ENCODE measurements around the gene FNBP1.

The FNBP1 gene

GRCh38 chr9:129884220-129885017 lies 158.6 kb downstream of the FNBP1 start:
- Histone ChIP-seq H3K79me2 (ENCODE audit: control insufficient read depth, low read length) (peaks cover 19% of the 10 kb centered on the region), H3F3A (ENCODE audit: control insufficient read depth, insufficient read depth) (peaks cover 19% of the 10 kb centered on the region), H3K9me3 (ENCODE audit: control insufficient read depth, insufficient read depth, low read length) (no peaks in the 10 kb centered on the region), H3K4me3 (ENCODE audit: low read length) (peak overlapping the region; percentile 72), H3K27ac (ENCODE audit: low read depth, low read length) (peak overlapping the region; percentile 98), H4K20me1 (ENCODE audit: control insufficient read depth, insufficient read depth, low read depth, low read length) (no peaks in the 10 kb centered on the region), H3K27me3 (ENCODE audit: control insufficient read depth, low read length) (peaks cover 9% of the 10 kb centered on the region), H3K36me3 (ENCODE audit: control insufficient read depth, low read length) (peaks cover 19% of the 10 kb centered on the region), H3K9me2 (replicated peaks; ENCODE audit: control insufficient read depth, low read length) (no peaks in the 10 kb centered on the region), H3K4me2 (ENCODE audit: low read length) (peak overlapping the region; percentile 97), H3K4me1 (ENCODE audit: control insufficient read depth, low read length) (peaks cover 57% of the 10 kb centered on the region)
- TF ChIP-seq EZH2phosphoT487 (IDR thresholded peaks at IDR 0.05; ENCODE audit: borderline replicate concordance, low read length), result no peak
- peak; percentile 20 for TF ChIP-seq CTCF (IDR thresholded peaks at IDR 0.05; ENCODE audit: low read depth, low read length, poor library complexity, severe bottlenecking)

DNA sequence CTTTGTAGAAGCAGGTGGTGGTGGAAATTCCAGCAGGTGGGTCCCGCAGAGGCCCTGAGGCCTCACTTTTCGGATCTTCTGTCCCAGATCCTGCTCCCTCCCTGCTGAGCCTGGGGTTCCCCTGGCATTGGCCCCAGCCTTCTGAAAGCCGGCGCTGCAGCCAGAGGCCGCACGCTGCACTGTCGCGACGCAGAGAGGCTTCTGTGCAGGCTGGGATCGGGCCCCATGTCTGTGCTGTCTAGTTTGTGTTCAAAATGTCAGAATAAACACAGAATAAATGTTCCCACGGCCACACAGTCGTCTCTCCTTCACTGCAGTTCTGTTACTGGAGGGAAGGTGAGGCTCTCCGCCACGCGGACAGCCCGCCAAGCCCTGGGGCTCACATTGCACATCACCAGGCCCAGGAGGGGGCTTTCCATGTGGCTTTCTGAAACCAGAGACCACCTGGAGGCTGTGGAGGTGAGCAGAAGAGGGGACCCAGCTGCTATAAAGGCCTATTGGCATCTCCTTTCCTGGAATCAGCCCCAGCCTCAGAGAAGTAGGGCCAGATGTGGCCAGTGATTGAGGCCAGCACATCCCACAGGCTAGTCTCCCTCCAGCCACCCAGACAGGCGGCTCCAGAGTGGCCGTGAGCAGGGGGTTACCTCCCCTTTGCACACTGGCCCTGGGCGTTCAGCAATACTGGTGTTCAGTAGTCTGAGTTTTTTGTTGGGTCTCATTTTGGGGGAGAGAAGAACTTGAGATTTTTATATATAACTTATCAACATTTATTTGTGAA lies 161.3 kb downstream of the FNBP1 start:
- H3K36me3 ChIP-seq (ENCODE audit: control insufficient read depth, low read length), result peaks cover 5% of the 10 kb centered on the region; the same call in 1 of the 2 replicates
- H3K4me3 ChIP-seq (ENCODE audit: low read length), result no peak overlapping the region
- peaks cover 32% of the 10 kb centered on the region for H3K4me1 ChIP-seq (ENCODE audit: control insufficient read depth, low read length)
- H4K20me1 ChIP-seq (ENCODE audit: control insufficient read depth, insufficient read depth, low read depth, low read length), result no peaks in the 10 kb centered on the region
- peaks cover 3% of the 10 kb centered on the region; the same call in 1 of the 2 replicates for H3F3A ChIP-seq (ENCODE audit: control insufficient read depth, insufficient read depth)
- peaks cover 4% of the 10 kb centered on the region for H3K27me3 ChIP-seq (ENCODE audit: control insufficient read depth, low read length)
- no peak for TF ChIP-seq EZH2phosphoT487 (IDR thresholded peaks at IDR 0.05; ENCODE audit: borderline replicate concordance, low read length)
- no peak overlapping the region for H3K27ac ChIP-seq (ENCODE audit: low read depth, low read length)
- H3K4me2 ChIP-seq (ENCODE audit: low read length), result no peak overlapping the region
- H3K9me2 ChIP-seq (replicated peaks; ENCODE audit: control insufficient read depth, low read length), result no peaks in the 10 kb centered on the region
- no peaks in the 10 kb centered on the region for H3K9me3 ChIP-seq (ENCODE audit: control insufficient read depth, insufficient read depth, low read length)
- peaks cover 11% of the 10 kb centered on the region for H3K79me2 ChIP-seq (ENCODE audit: control insufficient read depth, low read length)

GRCh38 chr9:129880654-129881546 lies 162.1 kb downstream of the FNBP1 start:
- no peak overlapping the region for H3K4me3 ChIP-seq (ENCODE audit: low read length)
- peaks cover 3% of the 10 kb centered on the region; the same call in 1 of the 2 replicates for H3F3A ChIP-seq (ENCODE audit: control insufficient read depth, insufficient read depth)
- no peaks in the 10 kb centered on the region for H4K20me1 ChIP-seq (ENCODE audit: control insufficient read depth, insufficient read depth, low read depth, low read length)
- H3K79me2 ChIP-seq (ENCODE audit: control insufficient read depth, low read length), result 0 out of 2 replicates have a peak, but pooled peaks cover 4% of the 10 kb centered on the region
- H3K9me2 ChIP-seq (replicated peaks; ENCODE audit: control insufficient read depth, low read length), result no peaks in the 10 kb centered on the region
- peaks cover 24% of the 10 kb centered on the region for H3K4me1 ChIP-seq (ENCODE audit: control insufficient read depth, low read length)
- H3K27me3 ChIP-seq (ENCODE audit: control insufficient read depth, low read length), result no peaks in the 10 kb centered on the region
- H3K27ac ChIP-seq (ENCODE audit: low read depth, low read length), result no peak overlapping the region
- TF ChIP-seq CTCF (IDR thresholded peaks at IDR 0.05; ENCODE audit: low read depth, low read length, poor library complexity, severe bottlenecking), result no peak
- TF ChIP-seq EZH2phosphoT487 (IDR thresholded peaks at IDR 0.05; ENCODE audit: borderline replicate concordance, low read length), result no peak
- H3K36me3 ChIP-seq (ENCODE audit: control insufficient read depth, low read length), result peaks cover 5% of the 10 kb centered on the region; the same call in 1 of the 2 replicates
- no peaks in the 10 kb centered on the region for H3K9me3 ChIP-seq (ENCODE audit: control insufficient read depth, insufficient read depth, low read length)
- H3K4me2 ChIP-seq (ENCODE audit: low read length), result no peak overlapping the region

All from DOHH2 (cell line).